ENCODE results near the gene ACADM.

DNA sequence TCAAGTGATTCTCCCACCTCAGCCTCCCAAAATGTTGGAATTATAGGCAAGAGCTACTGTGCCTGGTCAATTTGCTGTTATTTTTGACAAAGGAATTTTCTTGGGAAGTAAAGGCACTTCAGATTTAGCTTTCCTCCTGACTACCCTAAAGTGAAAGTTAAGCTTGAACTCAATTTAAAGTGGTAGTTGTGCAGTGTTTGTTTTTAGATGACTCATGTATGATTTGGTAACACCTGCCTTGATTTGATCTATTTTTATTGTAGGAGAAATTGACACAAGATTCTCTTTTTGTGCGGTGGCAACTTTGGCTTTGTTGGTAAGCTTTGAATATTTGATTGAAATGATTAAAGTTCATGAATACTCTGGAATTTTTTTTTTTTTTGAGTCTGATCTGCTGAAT, 66.5 kb downstream of the ACADM start:
- TF ChIP-seq, protein P1, sequence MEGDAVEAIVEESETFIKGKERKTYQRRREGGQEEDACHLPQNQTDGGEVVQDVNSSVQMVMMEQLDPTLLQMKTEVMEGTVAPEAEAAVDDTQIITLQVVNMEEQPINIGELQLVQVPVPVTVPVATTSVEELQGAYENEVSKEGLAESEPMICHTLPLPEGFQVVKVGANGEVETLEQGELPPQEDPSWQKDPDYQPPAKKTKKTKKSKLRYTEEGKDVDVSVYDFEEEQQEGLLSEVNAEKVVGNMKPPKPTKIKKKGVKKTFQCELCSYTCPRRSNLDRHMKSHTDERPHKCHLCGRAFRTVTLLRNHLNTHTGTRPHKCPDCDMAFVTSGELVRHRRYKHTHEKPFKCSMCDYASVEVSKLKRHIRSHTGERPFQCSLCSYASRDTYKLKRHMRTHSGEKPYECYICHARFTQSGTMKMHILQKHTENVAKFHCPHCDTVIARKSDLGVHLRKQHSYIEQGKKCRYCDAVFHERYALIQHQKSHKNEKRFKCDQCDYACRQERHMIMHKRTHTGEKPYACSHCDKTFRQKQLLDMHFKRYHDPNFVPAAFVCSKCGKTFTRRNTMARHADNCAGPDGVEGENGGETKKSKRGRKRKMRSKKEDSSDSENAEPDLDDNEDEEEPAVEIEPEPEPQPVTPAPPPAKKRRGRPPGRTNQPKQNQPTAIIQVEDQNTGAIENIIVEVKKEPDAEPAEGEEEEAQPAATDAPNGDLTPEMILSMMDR (IDR thresholded peaks at IDR 0.05; ENCODE audit: insufficient read depth, low read depth, low read length) = no peak
- TF ChIP-seq EZH2 (IDR thresholded peaks at IDR 0.05; ENCODE audit: insufficient read depth, low read length) = no peak

Measured in astrocyte (in vitro differentiated cells and primary cell).